ENCODE measurements around the gene STXBP6. TPM values are rescaled to one million over a fixed set of nuclear protein-coding genes. Genes with fewer than 3 reads are reported as not detected.

The STXBP6 gene
- total RNA-seq, 2 experiments from 2014 or later, result not detected

- Histone ChIP-seq H3K4me3 (ENCODE audit: low read length) (no peak overlapping the region), H3K9me3 (ENCODE audit: control insufficient read depth in 1 of 2, insufficient read depth in 1 of 2, low read length in 2 of 2) (no peaks in the 10 kb centered on the region), H3K27me3 (ENCODE audit: control insufficient read depth in 1 of 2, insufficient read depth in 2 of 2, low read length in 2 of 2) (no peaks in the 10 kb centered on the region), H3K27ac (ENCODE audit: low read depth in 1 of 2, low read length in 2 of 2) (no peak overlapping the region), H3K4me1 (ENCODE audit: insufficient read depth, low read length) (no peaks in the 10 kb centered on the region), H3K36me3 (ENCODE audit: insufficient read depth, low read length) (no peaks in the 10 kb centered on the region)
- CTCF ChIA-PET, result no interaction called here
- ATAC-seq (ENCODE audit: poor library complexity), result no peak
- Mint-ChIP-seq H3K36me3 (ENCODE audit: low read depth) (no peaks in the 10 kb centered on the region), H3K4me1 (ENCODE audit: low read depth) (no peaks in the 10 kb centered on the region), H3K27me3 (peaks cover 47% of the 10 kb centered on the region), H3K4me3 (no peak overlapping the region), H3K27ac (no peak overlapping the region), H3K9me3 (no peaks in the 10 kb centered on the region)
- DNase-seq, result no peak
- no peak for TF ChIP-seq CTCF (IDR thresholded peaks at IDR 0.05)
- intact Hi-C loops (cut with DNase I, micrococcal nuclease), result no loop called here
- POLR2A ChIA-PET, result no interaction called here
Measured at GRCh38 chr14:24820616-24821015, 229.3 kb downstream of the STXBP6 start.

- no peaks in the 10 kb centered on the region for H3K4me1 ChIP-seq (ENCODE audit: insufficient read depth, low read length)
- no peaks in the 10 kb centered on the region for H3K4me1 Mint-ChIP-seq (ENCODE audit: low read depth)
- H3K4me3 Mint-ChIP-seq, result no peak overlapping the region
- POLR2A ChIA-PET, result no interaction called here
- no peaks in the 10 kb centered on the region for H3K9me3 Mint-ChIP-seq
- peaks cover 48% of the 10 kb centered on the region for H3K27me3 Mint-ChIP-seq
- no peak overlapping the region for H3K4me3 ChIP-seq (ENCODE audit: low read length)
- no peaks in the 10 kb centered on the region for H3K36me3 ChIP-seq (ENCODE audit: insufficient read depth, low read length)
- peaks cover 0 to 5% of the 10 kb centered on the region in 2 experiments for H3K27me3 ChIP-seq (ENCODE audit: control insufficient read depth in 1 of 2, insufficient read depth in 2 of 2, low read length in 2 of 2)
- CTCF ChIA-PET, result no interaction called here
- no peak overlapping the region for H3K27ac ChIP-seq (ENCODE audit: low read depth in 1 of 2, low read length in 2 of 2)
- intact Hi-C loops (cut with DNase I, micrococcal nuclease), result no loop called here
- no peaks in the 10 kb centered on the region for H3K36me3 Mint-ChIP-seq (ENCODE audit: low read depth)
- DNase-seq, result no peak
- H3K9me3 ChIP-seq (ENCODE audit: control insufficient read depth in 1 of 2, insufficient read depth in 1 of 2, low read length in 2 of 2), result no peaks in the 10 kb centered on the region
- H3K27ac Mint-ChIP-seq, result no peak overlapping the region
- no peak for ATAC-seq (ENCODE audit: poor library complexity)
- TF ChIP-seq CTCF (IDR thresholded peaks at IDR 0.05), result no peak
Measured at GRCh38 chr14:24818823-24819341, 231.1 kb downstream of the STXBP6 start.

GRCh38 chr14:24818058-24818822 lies 231.7 kb downstream of the STXBP6 start:
- DNase-seq, result no peak
- no peak for TF ChIP-seq CTCF (IDR thresholded peaks at IDR 0.05)
- Histone ChIP-seq H3K36me3 (ENCODE audit: insufficient read depth, low read length) (no peaks in the 10 kb centered on the region), H3K4me3 (ENCODE audit: low read length) (no peak overlapping the region), H3K27me3 (ENCODE audit: control insufficient read depth in 1 of 2, insufficient read depth in 2 of 2, low read length in 2 of 2) (peaks cover 0 to 5% of the 10 kb centered on the region in 2 experiments), H3K27ac (ENCODE audit: low read depth in 1 of 2, low read length in 2 of 2) (no peak overlapping the region), H3K9me3 (ENCODE audit: control insufficient read depth in 1 of 2, insufficient read depth in 1 of 2, low read length in 2 of 2) (no peaks in the 10 kb centered on the region), H3K4me1 (ENCODE audit: insufficient read depth, low read length) (no peaks in the 10 kb centered on the region)
- CTCF ChIA-PET, result no interaction called here
- no peak overlapping the region for H3K27ac Mint-ChIP-seq
- H3K4me1 Mint-ChIP-seq (ENCODE audit: low read depth), result no peaks in the 10 kb centered on the region
- H3K9me3 Mint-ChIP-seq, result no peaks in the 10 kb centered on the region
- no peak overlapping the region for H3K4me3 Mint-ChIP-seq
- intact Hi-C loops (cut with DNase I, micrococcal nuclease), result no loop called here
- no peak for ATAC-seq (ENCODE audit: poor library complexity)
- no peaks in the 10 kb centered on the region for H3K36me3 Mint-ChIP-seq (ENCODE audit: low read depth)
- POLR2A ChIA-PET, result no interaction called here
- peaks cover 54% of the 10 kb centered on the region for H3K27me3 Mint-ChIP-seq

Data from CD4-positive, alpha-beta T cell (primary cell).